Stimulated activated CD4-positive, alpha-beta T cell treated with anti-CD3 and anti-CD28 coated beads, Interleukin-15, amount 100 ng/mL, for 48 hours (primary cell): ENCODE data around the gene TREM1.
"Not testable (repeated sequence)": the region's sequence is repeated elsewhere in the genome, so short reads cannot be mapped to it uniquely, and the experiment has no call there.

Source experiments
- DNase-seq, 2 donors: peaks; one replicate each; pipeline ENCODE4 v3.0.0-alpha.2; 2020; ENCODE audit warnings: low read depth in 2 of 2

Gene TREM1

DNA sequence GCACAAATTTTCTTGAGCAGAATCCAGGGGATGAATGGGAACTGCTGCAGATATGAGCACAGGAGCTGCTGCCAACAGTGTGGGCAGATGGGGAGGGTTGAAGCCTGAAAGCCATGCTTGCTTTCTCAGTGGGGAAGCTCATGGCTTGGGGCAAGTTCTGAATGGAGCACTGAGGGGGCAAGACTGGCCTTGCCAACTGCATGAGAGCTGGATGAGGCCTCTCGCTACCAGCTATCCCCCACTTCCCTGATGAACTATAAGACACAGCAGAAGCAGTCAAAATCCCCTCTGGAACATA lies 28.3 kb downstream of the TREM1 start:
- DNase-seq, result no peak

DNA sequence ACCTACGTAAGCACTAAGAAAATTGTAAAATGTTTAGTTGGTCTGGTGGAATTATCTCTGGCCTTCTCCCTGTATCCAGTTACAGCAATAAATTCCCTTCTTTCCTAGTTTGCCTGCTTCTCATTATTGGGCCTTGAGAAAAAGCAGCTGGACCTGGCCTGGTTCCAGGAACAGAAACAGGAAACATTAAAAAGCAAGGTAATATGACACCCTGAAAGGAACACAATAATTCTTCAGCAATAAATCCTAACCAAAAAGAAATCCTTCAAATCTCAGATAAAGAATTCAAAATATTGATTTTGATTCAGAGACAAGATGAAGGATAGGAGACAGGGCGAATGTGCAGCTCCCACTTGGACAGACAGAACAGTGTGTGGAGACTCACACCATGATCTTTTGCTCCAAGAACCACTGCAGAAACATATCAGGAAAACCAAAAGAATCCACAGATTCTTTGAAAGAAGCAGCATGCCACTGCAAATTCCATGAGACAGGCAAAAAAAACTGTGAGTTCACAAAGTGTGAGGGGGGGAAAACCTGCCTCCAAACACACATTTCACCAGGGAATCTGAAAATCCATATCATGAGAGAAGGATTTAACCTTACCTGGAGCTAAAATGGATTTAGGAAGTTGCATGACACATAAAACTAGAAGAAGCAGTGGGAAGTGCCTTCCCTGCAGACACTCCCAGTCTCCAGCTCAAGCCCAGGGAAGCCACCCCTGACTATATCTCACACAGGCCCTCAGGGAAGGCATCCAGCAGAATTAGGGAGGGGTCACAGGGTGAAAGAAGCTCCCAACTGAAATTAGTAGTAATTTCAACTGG lies 28.9 kb downstream of the TREM1 start:
- DNase-seq, result no peak

GRCh38 chr6:41256383-41256782 lies 30.1 kb downstream of the TREM1 start:
- DNase-seq, result no peak

DNA sequence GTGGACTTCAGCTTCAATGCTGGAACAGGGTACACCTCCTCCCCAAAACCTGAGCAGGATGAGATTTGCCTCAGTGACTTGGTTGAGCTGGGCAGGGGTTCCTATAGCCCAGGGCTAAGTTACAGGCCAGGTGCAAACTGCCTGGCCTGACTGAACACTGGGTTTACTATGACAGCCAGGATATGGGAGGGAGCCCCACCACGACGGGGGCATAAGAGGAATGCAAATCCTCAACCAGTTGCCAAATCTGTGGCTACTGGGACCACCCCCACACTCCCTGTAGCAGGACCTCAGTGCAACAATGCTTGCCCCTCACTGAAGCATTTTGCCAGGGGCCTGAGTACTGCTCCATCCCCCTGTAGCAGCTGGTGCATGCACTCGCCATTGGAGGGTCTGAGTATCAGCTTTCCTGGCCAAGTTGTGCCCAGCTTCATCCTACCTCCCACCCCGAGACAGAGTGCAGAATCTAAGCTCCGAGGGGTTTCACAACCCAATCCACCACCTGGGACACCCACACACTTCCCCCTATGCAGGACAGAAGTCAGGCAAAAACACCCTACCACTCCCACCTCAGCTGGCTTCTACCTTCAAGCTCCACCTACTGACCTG lies 30.7 kb downstream of the TREM1 start:
- no peak for DNase-seq

DNA sequence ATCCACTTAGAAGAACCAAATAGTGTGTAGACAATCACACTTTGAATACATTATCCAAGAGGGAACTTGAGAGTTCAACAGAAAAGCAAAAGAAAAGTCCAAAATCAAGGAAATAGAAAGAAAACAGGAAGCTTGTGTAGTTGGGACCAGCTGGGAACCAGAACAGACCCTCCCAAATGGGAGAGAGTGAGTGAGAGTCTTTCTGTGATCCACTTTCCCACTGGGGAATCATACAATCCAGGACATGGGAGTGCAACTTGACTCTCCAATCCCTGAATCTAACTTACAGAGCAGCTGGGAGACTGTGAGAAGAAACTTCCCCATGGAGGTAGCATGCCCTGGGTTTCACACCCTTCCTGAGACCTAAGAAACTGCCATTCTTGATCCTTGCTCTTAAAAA lies 31.4 kb downstream of the TREM1 start:
- no peak for DNase-seq

- no peak for DNase-seq
Observed at GRCh38 chr6:41252401-41253169, 33.9 kb downstream of the TREM1 start.

- DNase-seq, result no peak
Observed at GRCh38 chr6:41247882-41248705, 38.4 kb downstream of the TREM1 start.

DNA sequence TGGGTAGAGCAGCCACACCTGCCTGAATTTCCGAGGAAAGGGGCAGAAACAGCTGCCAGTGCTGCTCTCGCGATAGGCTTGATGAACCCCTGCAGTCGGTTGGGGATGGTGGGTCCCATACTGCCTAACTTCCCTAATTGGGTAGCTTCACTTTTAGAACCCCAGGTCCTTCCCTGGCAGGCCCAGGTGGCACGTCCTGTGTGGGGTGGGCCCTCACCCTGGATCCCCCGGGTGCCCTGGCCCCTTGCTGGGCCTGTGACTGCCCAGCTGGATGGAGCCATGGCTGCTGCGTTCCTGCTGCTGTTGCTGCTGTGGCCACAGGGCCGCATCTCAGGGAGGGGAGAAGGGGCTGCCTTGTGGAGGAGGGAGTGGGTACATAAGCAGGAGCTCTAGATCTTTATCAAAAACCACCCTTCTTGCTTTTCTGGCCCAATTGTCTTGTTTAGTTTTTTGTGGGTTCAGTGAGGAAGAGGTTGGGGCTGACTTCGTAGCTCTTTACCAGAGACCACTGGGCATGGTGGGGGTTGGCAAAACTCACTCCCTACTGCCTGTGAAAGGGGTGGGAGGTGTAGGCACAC lies 39.1 kb downstream of the TREM1 start:
- DNase-seq, result no peak

GRCh38 chr6:41246529-41246928 lies 40.0 kb downstream of the TREM1 start:
- DNase-seq, result not testable (repeated sequence)

- no peak for DNase-seq
Observed at GRCh38 chr6:41239467-41240159, 46.9 kb downstream of the TREM1 start.

- no peak for DNase-seq
Observed at GRCh38 chr6:41237128-41237527, 49.4 kb downstream of the TREM1 start.

DNA sequence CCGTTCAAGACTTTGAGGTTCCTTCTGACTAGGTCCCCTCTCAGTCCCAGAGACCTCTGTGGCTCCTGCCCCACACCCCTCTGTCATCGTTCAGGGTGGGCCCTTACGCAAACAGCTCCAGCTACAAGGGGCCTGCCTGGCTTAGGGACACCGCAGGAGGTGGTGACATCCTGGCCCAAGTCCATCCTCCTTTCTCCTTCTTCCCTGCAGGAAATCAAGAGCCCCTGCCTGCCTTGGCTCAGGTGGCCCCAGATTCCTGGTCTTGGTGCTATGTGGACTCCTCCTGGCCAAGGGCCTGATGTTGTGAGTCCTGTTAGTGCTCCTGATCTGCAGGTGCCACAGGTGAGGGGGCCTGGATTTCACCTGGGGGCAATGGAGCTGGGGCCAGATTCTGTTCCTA lies 50.2 kb downstream of the TREM1 start:
- DNase-seq, result no peak

DNA sequence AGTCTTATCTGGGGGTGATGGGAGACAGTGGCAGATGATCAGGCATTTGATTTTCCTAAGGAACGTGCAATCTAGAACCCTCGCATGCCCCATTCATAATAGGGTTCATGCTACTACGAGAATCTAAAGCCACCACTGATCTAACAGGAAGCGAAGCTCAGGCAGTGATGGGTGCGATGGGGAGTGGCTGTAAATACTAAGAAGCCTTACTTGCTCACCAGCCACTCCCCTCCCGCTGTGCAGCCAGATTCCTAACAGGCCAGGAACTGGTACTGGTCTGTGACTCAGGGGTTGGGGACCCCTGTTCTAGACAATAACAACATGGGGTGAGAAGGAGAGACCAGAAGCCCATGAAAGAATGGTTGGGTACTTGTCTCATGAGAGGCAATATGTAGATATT lies 53.8 kb downstream of the TREM1 start:
- DNase-seq, result no peak

DNA sequence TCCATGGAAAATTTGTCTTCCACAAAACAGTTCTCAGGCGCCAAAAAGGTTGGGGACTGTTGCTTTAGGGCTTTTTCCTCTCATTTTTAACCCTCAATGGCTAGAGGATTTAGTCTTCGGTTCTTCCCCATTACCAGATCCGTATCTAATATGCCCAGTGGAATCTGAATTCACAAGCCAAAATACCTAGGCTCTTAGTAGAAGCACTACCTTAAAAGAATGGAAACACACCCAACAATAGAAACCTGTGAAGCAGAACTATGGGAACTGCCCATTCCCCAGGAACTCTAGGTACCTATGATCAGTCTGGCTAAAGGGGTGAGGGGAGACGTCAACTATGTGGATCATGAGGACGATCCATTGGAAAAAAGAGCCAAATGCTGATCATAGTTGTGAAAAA lies 55.2 kb downstream of the TREM1 start:
- no peak for DNase-seq

- DNase-seq, result no peak
Observed at GRCh38 chr6:41229721-41230120, 56.8 kb downstream of the TREM1 start.

GRCh38 chr6:41228616-41229015 lies 57.9 kb downstream of the TREM1 start:
- no peak for DNase-seq

- DNase-seq, result no peak
Observed at GRCh38 chr6:41228096-41228495, 58.4 kb downstream of the TREM1 start, which contains the start of gene TREML4. TSS of gene TREML4 (plus strand) at chr6:41228349. CDS start at chr6:41228428, 79 bp downstream.

GRCh38 chr6:41226752-41227151 lies 59.7 kb downstream of the TREM1 start:
- DNase-seq, result no peak

- no peak for DNase-seq
Observed at GRCh38 chr6:41224800-41225199, 61.7 kb downstream of the TREM1 start.
